GM21515 (cell line): ENCODE measurements around the gene MLPH.

Experiments used
- ATAC-seq: cut with Tn5 transposase; IDR thresholded peaks from one replicate; pipeline ENCODE4 v1.9.1; 2021; ENCODE audit not compliant: unreplicated experiment

The MLPH gene

GRCh38 chr2:237517163-237517562 is 30.1 kb downstream of the MLPH start:
- ATAC-seq: no peak

GRCh38 chr2:237517990-237518389 is 30.9 kb downstream of the MLPH start:
- ATAC-seq: no peak

GRCh38 chr2:237519506-237520245 is 32.6 kb downstream of the MLPH start:
- ATAC-seq: no peak

- ATAC-seq: no peak
Observed at GRCh38 chr2:237520290-237520689, 33.2 kb downstream of the MLPH start.

GRCh38 chr2:237524631-237525030 is 37.6 kb downstream of the MLPH start:
- ATAC-seq: no peak

- no peak for ATAC-seq
Observed at GRCh38 chr2:237525559-237526157, 38.6 kb downstream of the MLPH start.

- ATAC-seq: no peak
Observed at GRCh38 chr2:237527233-237527632, 40.2 kb downstream of the MLPH start.

- no peak for ATAC-seq
Observed at GRCh38 chr2:237527766-237528165, 40.7 kb downstream of the MLPH start.

GRCh38 chr2:237529452-237530402 is 42.7 kb downstream of the MLPH start:
- peak; percentile 86 for ATAC-seq

GRCh38 chr2:237530472-237531433 is 43.7 kb downstream of the MLPH start:
- ATAC-seq: peak; percentile 67

- no peak for ATAC-seq
Observed at GRCh38 chr2:237532160-237532559, 45.1 kb downstream of the MLPH start.

- no peak for ATAC-seq
Observed at GRCh38 chr2:237533668-237534161, 46.7 kb downstream of the MLPH start.

- no peak for ATAC-seq
Observed at GRCh38 chr2:237534380-237534779, 47.3 kb downstream of the MLPH start.

GRCh38 chr2:237535385-237536082 is 48.5 kb downstream of the MLPH start:
- no peak for ATAC-seq

GRCh38 chr2:237536083-237536415 is 49.0 kb downstream of the MLPH start:
- ATAC-seq: no peak

GRCh38 chr2:237536617-237537016 is 49.6 kb downstream of the MLPH start:
- no peak for ATAC-seq

GRCh38 chr2:237538001-237538720 is 51.1 kb downstream of the MLPH start:
- ATAC-seq: no peak

- no peak for ATAC-seq
Observed at GRCh38 chr2:237538901-237539300, 51.9 kb downstream of the MLPH start.

- no peak for ATAC-seq
Observed at GRCh38 chr2:237539681-237540080, 52.6 kb downstream of the MLPH start.
